ENCODE data around the gene MRPL16.
"Not testable (repeated sequence)": the region's sequence is repeated elsewhere in the genome, so short reads cannot be mapped to it uniquely, and the experiment has no call there.

MRPL16 gene

DNA sequence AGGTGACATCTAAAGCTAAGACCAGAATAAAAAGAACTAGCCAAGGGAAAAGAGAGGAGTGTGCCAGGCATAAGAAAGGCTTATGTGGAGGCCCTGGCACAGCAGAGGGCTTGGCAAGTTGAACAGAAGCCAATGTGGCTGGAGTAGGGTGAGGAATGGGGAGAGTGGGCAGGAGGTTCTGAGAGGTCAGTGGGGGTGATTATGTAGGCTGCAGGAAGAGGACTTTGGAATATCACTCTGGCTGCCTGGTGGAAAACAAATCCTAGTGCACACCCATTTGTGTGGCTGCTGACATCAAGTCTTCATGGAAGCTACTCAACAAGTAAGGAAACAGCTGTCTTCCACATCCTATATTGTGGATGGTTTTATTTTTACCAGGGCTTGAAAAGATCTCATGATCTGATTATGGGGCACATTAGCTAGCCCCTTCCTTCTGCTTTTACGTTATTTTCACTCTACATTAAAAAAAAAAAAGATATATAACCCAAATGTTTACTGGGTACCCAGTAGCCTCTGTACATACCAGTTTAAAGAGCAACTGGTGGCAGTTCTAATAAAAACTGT is 3.4 kb downstream of the MRPL16 start:
- no peak for DNase-seq

DNA sequence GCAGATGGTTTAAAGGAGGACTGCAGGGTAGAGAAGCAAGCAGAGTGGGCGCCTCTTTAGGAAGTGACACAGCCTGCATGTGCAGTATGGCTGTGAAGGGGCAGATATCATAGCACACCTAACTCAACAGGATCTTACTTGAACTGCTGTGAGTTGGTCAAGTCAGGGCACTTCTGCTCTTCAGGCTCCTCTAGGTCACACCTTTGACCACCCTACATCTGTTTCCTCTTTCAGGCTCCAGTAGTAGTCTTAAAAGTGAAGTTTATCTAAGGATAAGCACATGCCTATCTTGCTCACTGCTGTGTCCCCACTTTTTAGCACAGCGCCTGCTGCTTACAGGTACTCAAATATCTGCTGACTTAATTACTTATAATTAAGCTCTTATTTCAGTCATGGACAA is 6.5 kb downstream of the MRPL16 start:
- no peak for DNase-seq

DNA sequence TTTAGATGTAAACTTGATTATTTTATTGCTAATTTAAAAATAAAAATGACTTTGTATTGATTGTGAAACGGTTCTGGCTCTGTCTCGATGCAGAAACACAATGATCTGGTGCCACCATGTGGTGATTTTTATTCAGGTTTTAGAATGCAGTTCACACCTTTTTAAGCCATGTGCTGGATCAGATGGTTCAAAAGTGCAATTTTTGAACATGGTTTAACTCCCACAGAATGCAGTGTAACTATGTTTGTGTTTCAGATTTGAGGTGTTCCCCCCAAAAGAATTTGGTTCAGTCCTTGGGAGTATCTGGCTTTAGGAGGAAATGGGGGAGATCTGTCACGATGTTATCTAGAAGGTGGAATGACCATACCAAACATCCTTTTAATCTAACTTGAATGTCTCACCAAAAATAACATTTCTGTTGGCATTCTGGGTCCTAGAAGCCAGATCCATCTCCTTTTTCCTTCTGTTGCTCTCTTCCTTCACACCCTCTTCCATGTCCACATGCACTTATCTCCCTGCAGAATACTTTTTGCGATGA is 7.9 kb downstream of the MRPL16 start:
- DNase-seq: no peak

DNA sequence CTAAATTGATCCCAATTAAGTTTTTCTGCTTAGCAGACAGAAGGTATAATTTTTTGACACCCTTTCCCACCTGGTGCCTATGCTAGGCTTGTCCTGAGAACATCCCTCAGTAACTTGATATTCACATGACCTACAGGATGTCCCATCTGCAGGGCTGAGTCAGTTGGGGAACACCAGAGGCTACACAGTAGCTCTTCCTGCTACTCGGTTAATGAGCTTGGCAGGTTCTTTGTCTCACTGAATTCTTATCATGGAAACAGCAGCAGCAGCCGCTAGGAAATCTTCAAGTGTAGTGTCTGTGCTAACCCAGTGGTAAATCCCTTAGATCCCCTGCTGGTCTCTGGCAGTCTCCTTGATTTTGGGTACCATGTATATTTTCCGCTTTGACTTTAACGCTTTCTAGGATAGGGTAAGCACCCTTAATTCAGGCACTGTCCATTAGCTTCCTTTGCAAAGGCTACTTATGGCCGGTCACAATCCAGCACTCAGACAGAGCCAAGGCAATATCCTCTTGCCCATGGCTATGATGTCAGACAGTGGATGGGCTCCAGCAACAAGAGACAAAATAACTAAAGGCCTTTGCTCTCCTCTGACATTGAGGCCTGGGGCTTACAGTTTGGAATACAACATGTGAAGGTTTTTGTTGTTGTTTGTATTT is 8.5 kb downstream of the MRPL16 start:
- no peak for DNase-seq

DNA sequence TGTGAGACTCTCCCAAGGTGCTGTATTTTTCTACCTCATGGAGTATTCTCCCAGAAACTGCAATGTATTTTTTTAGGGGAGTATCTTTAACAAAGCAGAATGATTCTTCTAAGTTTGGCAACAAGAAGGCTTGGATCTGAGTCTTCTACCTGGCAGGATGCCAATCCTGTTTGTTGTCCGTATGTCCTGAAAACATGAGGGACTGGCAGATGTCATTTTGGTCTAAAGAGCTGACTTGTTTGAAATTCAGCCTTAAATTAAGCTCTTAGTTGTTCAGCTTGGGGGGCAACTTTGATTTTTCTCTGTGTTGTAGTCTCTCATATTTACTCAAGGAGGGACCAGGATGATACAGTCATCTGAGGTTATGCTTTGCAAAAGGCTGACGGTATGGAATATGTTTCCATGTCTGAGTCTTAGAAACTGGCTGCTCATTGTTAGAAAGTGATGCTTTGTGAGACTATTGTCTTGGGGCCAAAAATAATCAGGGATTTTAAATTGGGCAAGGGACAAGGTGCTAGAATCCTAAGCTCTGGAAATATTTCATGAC is 9.3 kb downstream of the MRPL16 start:
- DNase-seq: no peak

DNA sequence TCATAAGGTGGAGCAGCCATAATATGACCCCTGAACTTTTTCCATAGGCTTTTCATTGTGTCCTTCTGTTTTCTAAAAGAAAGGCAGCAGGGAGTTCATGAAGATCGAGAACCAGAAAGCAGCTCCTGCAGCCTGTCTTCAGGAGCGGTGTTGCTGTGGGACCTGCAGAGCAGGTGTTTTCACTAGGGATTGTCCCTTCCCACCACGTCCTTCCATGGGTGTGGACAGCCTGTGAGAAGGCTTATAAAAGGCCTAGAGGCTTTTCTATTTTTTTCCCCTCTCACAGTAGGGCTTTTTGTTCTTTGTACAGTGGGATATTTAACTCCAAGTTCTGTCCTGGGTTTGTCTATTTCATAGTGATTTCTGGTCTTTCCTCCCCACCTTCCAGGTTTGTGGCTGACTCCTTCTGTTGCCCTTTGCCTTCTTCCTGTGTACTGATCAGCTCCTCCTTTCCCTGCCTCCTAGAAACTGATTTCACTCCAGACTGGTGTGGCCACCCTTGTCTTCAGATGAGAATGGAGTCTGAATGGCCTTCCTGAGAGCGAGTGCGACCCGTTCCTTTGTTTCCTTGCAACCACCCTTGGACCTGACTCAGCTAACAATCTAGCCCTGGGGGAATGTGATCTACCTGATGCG is 10.1 kb downstream of the MRPL16 start:
- DNase-seq: no peak

DNA sequence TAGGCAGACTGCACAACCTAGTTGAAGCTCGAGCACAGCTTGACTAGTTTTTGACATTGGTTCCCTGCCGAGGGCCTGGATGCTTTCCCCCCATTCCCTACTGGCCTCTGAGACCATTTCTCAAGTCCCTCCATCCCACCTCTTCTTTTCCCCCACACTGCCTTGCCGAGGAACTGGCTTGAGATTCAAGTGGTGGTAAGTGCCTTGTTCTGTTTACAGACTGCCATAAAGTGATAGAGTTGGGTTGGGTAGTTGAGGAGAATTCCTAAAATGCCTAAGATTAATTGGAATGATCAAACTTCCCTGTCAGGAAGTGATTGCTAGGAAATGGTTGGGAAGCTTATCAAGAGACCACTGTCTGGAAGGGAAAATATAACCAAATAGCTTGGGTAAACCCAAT is 16.2 kb downstream of the MRPL16 start:
- no peak for DNase-seq

DNA sequence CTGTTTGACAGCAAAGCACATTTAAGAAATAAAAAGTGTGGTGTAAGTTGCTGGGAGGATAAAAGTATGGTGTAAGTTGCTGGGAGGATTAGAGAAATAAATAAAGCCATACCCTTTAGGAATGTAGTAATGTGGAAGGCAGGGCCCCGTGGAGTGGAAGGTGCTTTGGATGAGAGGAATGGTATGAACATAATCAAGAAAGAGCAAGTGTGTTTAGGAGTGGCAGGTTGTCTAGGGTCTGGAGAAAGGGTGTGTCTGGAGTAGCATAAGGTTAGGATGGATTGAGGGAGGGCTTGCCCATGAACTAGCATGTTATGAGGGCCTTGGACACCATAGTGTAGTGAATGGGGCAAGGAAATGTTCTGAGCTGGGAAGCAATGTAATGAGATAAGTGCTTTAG is 18.1 kb downstream of the MRPL16 start:
- no peak for DNase-seq

DNA sequence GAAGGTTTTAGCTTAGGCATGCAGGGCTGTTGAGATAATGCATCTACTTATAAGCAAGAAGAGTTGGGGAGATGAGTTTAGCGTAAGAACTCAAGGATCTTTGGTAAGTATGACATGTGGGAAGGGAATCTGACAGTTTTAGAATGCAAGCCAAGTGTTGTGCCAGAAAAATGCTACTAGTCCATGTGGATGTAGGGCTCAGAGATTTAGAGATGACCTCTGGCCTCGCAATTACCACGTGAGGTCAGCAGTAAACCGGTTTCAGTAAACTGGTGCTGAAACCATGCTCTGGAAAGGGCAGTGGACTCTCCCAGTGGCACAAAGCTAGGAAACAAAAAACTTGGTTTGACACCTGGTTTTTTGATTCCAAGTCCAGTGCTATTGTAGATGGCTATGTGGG is 18.9 kb downstream of the MRPL16 start:
- no peak for DNase-seq

DNA sequence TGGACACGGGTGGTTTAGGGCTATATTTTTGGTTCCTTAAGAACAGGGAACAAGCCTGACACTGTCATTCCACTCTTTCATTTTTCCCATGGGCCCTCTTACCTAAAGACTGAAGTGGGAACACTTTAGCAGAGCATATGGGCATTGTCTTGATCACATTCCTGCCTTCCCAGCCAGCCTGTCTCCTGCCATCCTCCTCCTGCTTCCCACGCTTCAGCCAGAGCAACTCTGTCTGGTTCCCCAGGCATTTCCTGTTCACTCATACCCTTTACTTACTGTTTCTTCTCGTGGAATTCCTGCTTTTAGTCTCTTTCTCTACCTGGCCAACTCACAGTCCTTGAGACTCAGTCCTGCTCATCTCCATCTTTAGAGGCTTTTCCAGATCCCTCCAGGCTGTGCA is 22.8 kb downstream of the MRPL16 start:
- DNase-seq: no peak

DNA sequence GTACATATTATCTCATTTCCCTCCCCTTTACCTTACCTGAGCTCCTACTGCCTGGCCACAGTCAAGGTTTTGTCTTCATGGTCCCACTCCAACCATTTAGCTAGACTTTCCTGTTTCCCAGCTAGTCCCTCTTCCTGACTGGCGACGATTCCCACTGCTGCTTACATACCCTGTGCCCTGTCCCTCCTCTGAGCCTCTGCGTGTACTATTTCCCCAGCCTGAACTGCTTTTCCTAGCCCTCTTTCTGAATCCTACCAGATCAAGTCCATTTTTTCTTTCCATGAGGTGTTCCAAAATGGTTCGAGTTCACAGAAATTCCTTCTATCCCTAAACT is 23.4 kb downstream of the MRPL16 start:
- DNase-seq: no peak

DNA sequence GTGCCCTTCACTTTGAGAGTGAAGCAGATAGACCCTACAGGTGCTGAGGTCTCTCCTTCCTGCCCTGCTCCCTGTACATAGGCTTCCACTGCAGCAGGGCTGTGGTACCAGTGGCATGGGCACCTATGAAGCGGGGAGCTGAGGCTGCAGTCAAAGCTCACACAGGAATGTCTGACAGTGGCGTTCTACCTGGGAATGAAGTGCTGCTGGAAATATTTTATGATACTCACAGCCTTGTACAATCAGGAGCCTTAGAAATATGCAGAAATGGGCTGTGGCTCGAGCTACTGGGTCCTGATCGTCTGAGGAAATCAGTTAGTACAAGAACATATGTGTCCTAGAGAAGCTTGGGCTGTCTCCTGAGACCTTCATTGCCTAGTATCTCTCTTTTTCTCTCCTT is 24.8 kb downstream of the MRPL16 start:
- DNase-seq: no peak

DNA sequence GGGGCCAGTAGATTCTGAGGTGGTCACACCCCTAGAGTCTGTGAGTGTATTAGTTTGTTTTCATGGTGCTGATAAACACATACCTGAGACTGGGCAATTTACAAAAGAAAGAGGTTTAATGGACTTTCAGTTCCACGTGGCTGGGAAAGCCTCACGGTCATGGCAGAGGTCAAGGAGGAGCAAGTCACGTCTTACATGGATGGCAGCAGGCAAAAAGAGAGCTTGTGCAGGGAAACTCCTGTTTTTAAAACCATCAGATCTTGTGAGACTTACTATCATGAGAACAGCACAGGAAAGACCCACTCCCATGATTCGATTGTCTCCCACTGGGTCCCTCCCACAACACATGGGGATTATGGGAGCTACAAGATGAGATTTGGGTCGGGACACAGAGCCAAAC is 26.1 kb downstream of the MRPL16 start:
- not testable (repeated sequence) for DNase-seq

DNA sequence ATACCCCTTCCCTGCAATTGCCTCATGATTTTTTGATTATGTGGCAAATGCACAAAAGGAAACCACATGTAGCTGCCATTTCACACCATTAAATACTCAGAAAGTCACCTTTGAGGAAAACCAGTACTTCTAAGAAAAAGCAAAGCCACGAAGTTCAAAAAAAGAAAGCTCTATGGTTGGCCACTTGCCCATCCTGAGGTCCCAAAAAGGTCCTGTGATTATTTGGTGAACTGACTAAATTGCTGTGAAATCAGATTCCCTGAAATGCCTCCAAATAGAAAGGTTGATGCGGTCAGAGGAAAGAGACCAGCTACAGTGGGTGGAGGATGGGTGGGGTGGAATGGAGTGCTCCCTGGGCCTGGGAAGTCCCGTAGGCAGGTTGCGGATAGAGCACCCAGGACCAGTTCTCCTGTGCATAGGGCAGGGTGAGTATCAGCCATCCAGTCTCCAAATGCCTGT is 26.9 kb downstream of the MRPL16 start:
- DNase-seq: no peak

DNA sequence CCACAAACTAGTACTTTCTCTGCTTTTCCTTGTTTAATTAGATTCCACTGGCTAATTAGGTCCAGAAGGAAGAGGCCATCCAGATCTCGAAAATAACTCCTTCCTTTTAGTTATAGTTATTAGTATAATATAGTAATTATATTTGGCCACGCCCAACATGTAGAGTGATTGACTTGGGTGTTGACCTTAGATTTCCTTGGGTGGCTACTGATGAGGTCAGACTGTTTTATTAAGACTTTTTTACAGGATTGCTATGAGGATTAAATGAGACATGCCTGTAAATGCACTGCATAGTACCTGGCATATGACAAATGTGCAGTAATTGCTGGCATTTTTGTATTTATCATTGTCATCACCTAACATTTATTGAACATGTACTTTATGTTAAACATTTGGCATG is 28.5 kb downstream of the MRPL16 start:
- no peak for DNase-seq

DNA sequence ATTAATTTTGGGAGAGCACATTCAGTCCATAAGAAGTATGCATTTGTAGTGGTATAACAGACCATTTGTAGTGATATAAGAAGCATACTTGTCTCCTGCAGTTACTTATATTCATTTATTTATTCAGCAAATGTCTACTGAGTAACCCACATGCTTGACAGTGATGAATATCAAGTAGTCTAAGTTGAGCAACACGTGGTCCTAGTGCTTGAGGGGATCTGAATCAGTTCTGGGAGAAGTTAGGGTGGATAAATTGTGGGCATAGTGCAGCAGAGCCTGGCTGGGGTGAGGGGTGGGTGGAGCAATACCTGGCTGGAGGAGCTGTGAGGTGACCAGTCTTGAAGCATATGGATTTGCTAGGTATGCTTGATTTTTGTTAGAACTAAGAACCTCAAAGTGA is 31.1 kb downstream of the MRPL16 start:
- DNase-seq: no peak

DNA sequence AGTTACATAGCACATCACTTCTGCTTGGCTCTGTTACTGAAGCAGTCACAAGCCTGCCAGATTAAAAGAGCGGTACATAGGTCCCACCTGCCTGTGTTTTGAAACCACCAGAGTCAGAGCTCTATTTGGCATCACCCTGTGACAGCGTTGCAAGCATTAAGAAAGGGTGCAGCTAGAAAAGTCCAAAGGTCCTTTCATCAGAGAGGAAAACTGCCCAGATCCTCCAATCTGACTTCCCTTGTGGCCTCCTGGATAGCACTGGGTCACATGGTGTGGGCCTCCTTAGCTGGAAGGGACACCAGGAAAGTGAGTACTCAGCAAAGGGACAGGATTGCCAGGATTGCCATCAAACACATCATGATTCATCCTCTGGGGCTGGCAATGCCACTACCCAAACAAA is 32.5 kb downstream of the MRPL16 start:
- DNase-seq: no peak

DNA sequence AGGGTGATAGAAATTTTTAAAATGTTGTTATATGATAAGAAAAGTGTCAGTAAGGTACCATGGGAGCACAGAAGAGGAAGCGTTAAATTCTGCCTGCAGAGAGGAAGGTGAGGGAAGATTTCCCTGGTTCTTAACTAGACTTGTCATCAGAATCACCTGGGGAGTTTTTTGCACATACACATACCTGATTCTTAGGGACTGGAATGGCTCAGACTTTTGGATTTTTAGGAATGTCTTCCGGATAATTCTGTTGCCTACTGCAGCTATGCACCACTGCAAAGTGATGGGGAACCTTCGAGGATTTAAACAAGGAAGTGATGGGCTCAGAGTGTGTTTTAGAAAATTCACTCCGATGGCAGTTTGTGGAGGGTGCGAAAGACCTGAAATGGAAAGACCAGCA is 33.5 kb downstream of the MRPL16 start:
- no peak for DNase-seq

DNA sequence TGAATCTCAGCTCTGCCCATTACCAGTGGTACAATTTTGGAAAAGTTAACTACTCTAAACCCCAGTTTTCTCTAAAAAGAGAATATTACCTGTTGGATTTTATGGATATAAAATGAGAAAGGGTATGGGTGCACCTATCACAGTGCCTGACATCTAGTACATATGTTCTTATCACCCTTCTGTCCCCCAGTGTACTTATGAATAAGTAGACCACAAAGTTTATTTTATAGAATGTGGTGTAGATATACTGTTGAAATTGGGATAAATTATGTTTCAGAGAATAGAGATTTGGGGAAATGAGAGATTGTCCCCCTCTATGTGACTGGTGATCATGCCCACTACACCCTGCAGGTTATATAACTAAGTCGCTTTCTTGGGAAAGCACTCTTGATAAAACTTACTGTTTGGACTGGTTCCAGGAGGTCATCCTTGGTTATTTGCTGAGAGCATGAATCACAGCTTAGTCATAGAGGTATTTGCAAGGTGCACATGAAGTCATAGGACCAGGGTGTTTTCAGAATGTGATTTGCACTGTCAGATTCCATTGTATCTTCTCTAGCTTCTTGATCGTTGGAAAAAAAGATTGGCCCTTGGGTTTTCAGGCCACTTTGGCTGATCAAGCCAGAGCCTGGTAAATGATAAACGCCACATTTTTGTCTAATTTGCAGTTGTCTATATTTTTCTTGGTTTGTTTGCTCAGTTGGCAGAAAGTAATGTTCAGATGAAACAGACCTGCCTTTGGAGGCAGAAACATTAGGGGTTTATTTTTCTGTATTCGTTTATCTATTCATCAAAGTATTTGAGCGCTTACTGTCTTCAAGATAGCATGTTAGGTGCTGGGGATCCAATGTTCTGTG is 34.1 kb downstream of the MRPL16 start:
- DNase-seq: no peak

DNA sequence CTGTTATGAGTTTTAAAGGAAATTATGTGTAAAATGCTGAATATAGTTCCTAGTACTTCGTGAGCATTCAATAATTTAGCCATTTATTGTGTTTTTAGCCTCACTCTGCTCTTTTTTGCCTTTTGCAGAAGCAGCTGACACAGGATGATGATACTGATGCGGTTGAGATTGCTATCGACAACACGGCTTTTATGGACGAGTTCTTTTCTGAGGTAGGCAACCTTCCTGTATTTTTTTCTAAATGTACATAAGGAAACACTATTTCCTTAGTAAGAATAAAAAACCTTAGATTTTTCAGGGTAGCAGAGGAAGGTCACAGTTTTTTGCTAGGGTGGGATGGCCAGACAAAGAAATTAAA is 37.5 kb downstream of the MRPL16 start:
- DNase-seq: no peak

DNA sequence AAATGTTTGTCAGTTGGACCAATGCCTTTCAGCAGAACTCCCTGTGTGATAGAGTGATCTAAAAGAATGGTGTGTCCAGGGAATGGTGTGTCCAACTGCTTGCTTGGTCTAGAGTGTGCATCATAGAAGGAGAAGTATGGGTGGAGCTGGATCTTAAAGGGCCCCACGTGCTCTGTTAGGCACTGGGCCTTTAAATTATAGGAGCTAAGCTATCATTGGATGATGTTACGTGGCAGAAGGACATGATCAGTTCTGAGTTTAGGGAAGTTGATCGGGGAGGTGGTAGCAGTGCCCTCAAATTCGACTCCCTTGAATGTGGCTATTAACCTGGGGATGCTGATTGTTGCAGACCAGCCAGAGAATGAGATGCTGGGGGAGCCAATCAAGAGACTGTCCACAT is 39.0 kb downstream of the MRPL16 start:
- DNase-seq: no peak

DNA sequence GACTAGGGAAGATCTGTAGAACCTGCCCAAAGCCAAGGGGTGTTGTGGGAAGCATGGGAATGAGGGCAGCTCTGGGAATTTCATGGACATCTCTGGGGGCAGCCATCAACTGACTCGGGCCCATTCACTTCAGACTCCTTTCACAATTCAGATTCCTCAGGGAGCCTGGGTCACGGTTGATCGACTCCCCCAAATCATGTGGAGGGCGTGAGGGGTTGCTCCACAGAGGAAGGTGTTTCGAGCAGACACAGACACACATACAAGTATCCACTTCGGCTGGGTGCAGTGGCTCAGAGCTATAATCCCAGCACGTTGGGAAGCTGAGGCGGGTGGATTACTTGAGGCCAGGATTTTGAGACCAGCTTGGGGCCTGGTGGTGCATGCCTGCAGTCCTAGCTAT is 39.7 kb downstream of the MRPL16 start:
- no peak for DNase-seq

DNA sequence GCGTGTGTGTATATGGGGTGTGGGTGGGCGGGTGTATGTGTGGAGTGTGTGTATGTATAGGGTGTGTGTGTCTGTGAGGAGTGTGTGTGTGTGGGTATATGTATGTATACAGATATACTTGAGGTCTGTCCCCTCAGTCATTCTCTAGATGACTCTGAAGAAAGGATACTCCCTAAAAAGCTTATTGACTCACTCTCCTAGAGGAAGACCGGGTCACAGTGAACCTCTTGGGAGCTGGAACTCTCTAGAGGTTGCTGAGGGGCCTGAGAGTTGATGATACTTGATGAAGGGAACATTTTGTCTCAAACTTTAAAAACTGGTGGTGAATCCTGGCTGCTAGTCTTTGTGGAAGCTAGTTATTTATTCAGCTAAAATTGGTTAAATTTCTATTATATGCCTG is 40.3 kb downstream of the MRPL16 start:
- no peak for DNase-seq
